WTC11 (cell line): Measurements from ENCODE around the gene FNDC11. TPM values are rescaled to one million over a fixed set of nuclear protein-coding genes. Genes with fewer than 3 reads are reported as not detected.
A peak's percentile ranks its signal among the peaks of the same experiment; 100 is the strongest.

ENCODE experiments used
- ATAC-seq: fragments of 200-7000 bp; cut with Tn5 transposase; 2 replicates; pipeline ENCODE4 v1.10.0; 2021; ENCODE audit warnings: mild to moderate bottlenecking, moderate library complexity
- CTCF ChIA-PET: fragments of 300-600 bp; sonication (Branson Sonifier 250); formaldehyde crosslinking; loops from one replicate; lab custom pipeline; 2021; ENCODE audit warnings: antibody characterized with exemption; lab: Charles Lee
- POLR2A ChIA-PET: fragments of 350-600 bp; sonication (Branson Sonifier 250); formaldehyde crosslinking; loops from one replicate; lab custom pipeline; 2021; ENCODE audit warnings: antibody characterized with exemption; lab: Charles Lee
- DNase-seq: peaks from one replicate; pipeline ENCODE4 v3.0.0; 2021; ENCODE audit warnings: low spot score
- H3K27ac Mint-ChIP-seq: 2 replicates; pipeline ENCODE4 v1.8.0; 2021; ENCODE audit warnings: mixed read lengths
- H3K27me3 Mint-ChIP-seq: 2 replicates; pipeline ENCODE4 v1.8.0; 2021; ENCODE audit warnings: low read depth, mild to moderate bottlenecking, moderate library complexity, mixed read lengths
- H3K36me3 Mint-ChIP-seq: 2 replicates; pipeline ENCODE4 v1.8.0; 2021; ENCODE audit warnings: mixed read lengths
- H3K4me1 Mint-ChIP-seq: 2 replicates; pipeline ENCODE4 v1.8.0; 2022; ENCODE audit warnings: mixed read lengths
- H3K4me3 Mint-ChIP-seq: 2 replicates; pipeline ENCODE4 v1.8.0; 2021; ENCODE audit warnings: mild to moderate bottlenecking, moderate library complexity, mixed read lengths
- H3K9me3 Mint-ChIP-seq: 2 replicates; pipeline ENCODE4 v1.8.0; 2021; ENCODE audit warnings: mixed read lengths
- AR ChIP-seq: fragments of 250-450 bp; sonication (Bioruptor Pico); IDR thresholded peaks from 2 replicates; pipeline ENCODE4 v1.9.0; 2021; ENCODE audit warnings: mild to moderate bottlenecking
- E2F1 ChIP-seq: sonication (generic); formaldehyde crosslinking; IDR thresholded peaks from 2 replicates; pipeline ENCODE4 v1.8.0; 2022; ENCODE audit warnings: mild to moderate bottlenecking, missing genetic modification reagents
- ETV6 ChIP-seq: sonication (generic); formaldehyde crosslinking; IDR thresholded peaks from 2 replicates; pipeline ENCODE4 v1.8.1; 2022; ENCODE audit warnings: mild to moderate bottlenecking, missing genetic modification reagents
- FOXP4 ChIP-seq: sonication (generic); formaldehyde crosslinking; IDR thresholded peaks from 2 replicates; pipeline ENCODE4 v1.8.0; 2022; ENCODE audit warnings: mild to moderate bottlenecking, missing genetic modification reagents
- MAX ChIP-seq: sonication (generic); formaldehyde crosslinking; IDR thresholded peaks from 2 replicates; pipeline ENCODE4 v1.8.0; 2022; ENCODE audit warnings: mild to moderate bottlenecking, missing genetic modification reagents
- NR3C1 ChIP-seq: sonication (generic); formaldehyde crosslinking; conservative IDR thresholded peaks from 2 replicates; pipeline ENCODE4 v1.8.1; 2023; ENCODE audit warnings: low read depth, mild to moderate bottlenecking, missing genetic modification reagents
- PRDM15 ChIP-seq: sonication (generic); formaldehyde crosslinking; IDR thresholded peaks from 2 replicates; pipeline ENCODE4 v1.8.0; 2022; ENCODE audit warnings: missing genetic modification reagents
- SOX15 ChIP-seq: fragments of 250-450 bp; sonication (Bioruptor Pico); IDR thresholded peaks from 2 replicates; pipeline ENCODE4 v1.9.0; 2021; ENCODE audit warnings: mild to moderate bottlenecking
- TEAD1 ChIP-seq: sonication (generic); formaldehyde crosslinking; IDR thresholded peaks from 2 replicates; pipeline ENCODE4 v1.8.0; 2022; ENCODE audit warnings: mild to moderate bottlenecking, missing genetic modification reagents
- ZNF423 ChIP-seq: fragments of 250-450 bp; sonication (Bioruptor Pico); IDR thresholded peaks from 2 replicates; pipeline ENCODE4 v2.1.2; 2022; ENCODE audit warnings: mild to moderate bottlenecking, moderate library complexity
- ZSCAN18 ChIP-seq: fragments of 250-450 bp; sonication (Bioruptor Pico); IDR thresholded peaks from 2 replicates; pipeline ENCODE4 v2.1.2; 2022; ENCODE audit warnings: mild to moderate bottlenecking, moderate library complexity
- total RNA-seq: library from RNA; stranded (reverse); gene quantifications from 3 replicates; pipeline ENCODE4 v1.2.3, GENCODE V29; 2021

FNDC11 gene
- total RNA-seq, 1 experiment from 2014 or later: 3.8 TPM

- CTCF ChIA-PET: interaction anchor here (1.0 to 4.8 kb wide), 7 partner anchors 14 to 446 kb away, joined by 3 to 33 read pairs (median 5); partner anchors contain the start of genes PPDPF and PRPF6
These were observed 19.5 kb upstream of the FNDC11 start for GRCh38 chr20:63534427-63534830.

GRCh38 chr20:63534831-63535651 lies 18.9 kb upstream of the FNDC11 start:
- Mint-ChIP-seq H3K4me3 (no peak overlapping the region), H3K27ac (0 out of 2 replicates have a peak overlapping the region, but pooled peaks have one; percentile 32), H3K36me3 (no peaks in the 10 kb centered on the region), H3K27me3 (no peaks in the 10 kb centered on the region), H3K9me3 (no peaks in the 10 kb centered on the region), H3K4me1 (0 out of 2 replicates have a peak, but pooled peaks cover 2% of the 10 kb centered on the region)
- ChIA-PET POLR2A (interaction anchor here (1.5 kb wide), 1 partner anchor 14 kb away, joined by 5 read pairs; the partner anchor contains the start of gene PPDPF), CTCF (interaction anchor here (1.0 to 5.0 kb wide), 9 partner anchors 12 to 446 kb away, joined by 3 to 81 read pairs (median 5); partner anchors contain the start of genes PPDPF, PRPF6 and SRMS)
- no peak for TF ChIP-seq E2F1 (CRISPR knock-in tag)
- no peak for TF ChIP-seq NR3C1 (CRISPR knock-in tag)
- 0 out of 2 replicates have a peak, but pooled peaks have one; percentile 14 for TF ChIP-seq PRDM15 (CRISPR knock-in tag)
- 0 out of 2 replicates have a peak, but pooled peaks have one; percentile 19 for TF ChIP-seq MAX
- TF ChIP-seq AR (CRISPR knock-in tag): no peak
- DNase-seq: peak; percentile 20
- ATAC-seq: no peak

More at GRCh38 chr20:63534427-63534830, 19.5 kb upstream of the FNDC11 start:
- POLR2A ChIA-PET: interaction anchor here (1.5 kb wide), 1 partner anchor 13 kb away, joined by 5 read pairs; the partner anchor contains the start of gene PPDPF
- no peaks in the 10 kb centered on the region for H3K9me3 Mint-ChIP-seq
- TF ChIP-seq NR3C1 (CRISPR knock-in tag): no peak
- TF ChIP-seq ZNF423 (CRISPR knock-in tag): 0 out of 2 replicates have a peak, but pooled peaks have one; percentile 18
- no peaks in the 10 kb centered on the region for H3K36me3 Mint-ChIP-seq
- H3K4me1 Mint-ChIP-seq: 0 out of 2 replicates have a peak, but pooled peaks cover 2% of the 10 kb centered on the region
- no peak for DNase-seq
- no peak overlapping the region for H3K4me3 Mint-ChIP-seq
- no peaks in the 10 kb centered on the region for H3K27me3 Mint-ChIP-seq
- H3K27ac Mint-ChIP-seq: no peak overlapping the region
- ATAC-seq: no peak

- H3K27me3 Mint-ChIP-seq: no peaks in the 10 kb centered on the region
- H3K4me1 Mint-ChIP-seq: 0 out of 2 replicates have a peak, but pooled peaks cover 2% of the 10 kb centered on the region
- ChIA-PET CTCF (interaction anchor here (0.9 to 5.0 kb wide), 13 partner anchors 10 to 437 kb away, joined by 4 to 81 read pairs (median 28); partner anchors contain the start of genes ARFRP1, HELZ2, PPDPF and SRMS), POLR2A (interaction anchor here (0.6 kb wide), 1 partner anchor 28 kb away, joined by 3 read pairs; no protein-coding TSS in a partner anchor)
- 0 out of 2 replicates have a peak overlapping the region, but pooled peaks have one; percentile 45 for H3K27ac Mint-ChIP-seq
- ATAC-seq (no peak), DNase-seq (no peak)
- no peak overlapping the region for H3K4me3 Mint-ChIP-seq
- no peaks in the 10 kb centered on the region for H3K9me3 Mint-ChIP-seq
- no peaks in the 10 kb centered on the region for H3K36me3 Mint-ChIP-seq
- TF ChIP-seq SOX15 (CRISPR knock-in tag): no peak
- TF ChIP-seq FOXP4: no peak
- TF ChIP-seq E2F1 (CRISPR knock-in tag): no peak
- no peak for TF ChIP-seq ZSCAN18
- TF ChIP-seq TEAD1 (CRISPR knock-in tag): no peak
- TF ChIP-seq ETV6 (CRISPR knock-in tag): no peak
These were observed 17.6 kb upstream of the FNDC11 start for GRCh38 chr20:63536241-63536977.
